ENCODE measurements around the gene DCTN2. TPM values are rescaled to one million over a fixed set of nuclear protein-coding genes. Genes with fewer than 3 reads are reported as not detected.

The DCTN2 gene
- total and polyA plus RNA-seq, 7 donors, result 118 to 204 (median 142) TPM

GRCh38 chr12:57531836-57532235 is 15.2 kb downstream of the DCTN2 start:
- intact Hi-C loops (cut with DNase I), result no loop called here
- TF ChIP-seq POLR2A (IDR thresholded peaks at IDR 0.05) (no peak), EP300 (IDR thresholded peaks at IDR 0.05) (no peak), CTCF (IDR thresholded peaks at IDR 0.05) (no peak), POLR2AphosphoS5 (IDR thresholded peaks at IDR 0.05) (no peak)
- no peaks in the 10 kb centered on the region for H3K27me3 ChIP-seq
- H3K27ac ChIP-seq, result no peak overlapping the region
- no peaks in the 10 kb centered on the region for H3K4me1 ChIP-seq
- DNase-seq, result no peak
- H3K9me3 ChIP-seq, result no peaks in the 10 kb centered on the region
- 86 to 89% methylated on average over 1 of the region's 1 CpG for WGBS, 2 donors
- no peak overlapping the region for H3K4me3 ChIP-seq
- peaks cover 47 to 89% (median 74%) of the 10 kb centered on the region in 4 donors for H3K36me3 ChIP-seq

DNA sequence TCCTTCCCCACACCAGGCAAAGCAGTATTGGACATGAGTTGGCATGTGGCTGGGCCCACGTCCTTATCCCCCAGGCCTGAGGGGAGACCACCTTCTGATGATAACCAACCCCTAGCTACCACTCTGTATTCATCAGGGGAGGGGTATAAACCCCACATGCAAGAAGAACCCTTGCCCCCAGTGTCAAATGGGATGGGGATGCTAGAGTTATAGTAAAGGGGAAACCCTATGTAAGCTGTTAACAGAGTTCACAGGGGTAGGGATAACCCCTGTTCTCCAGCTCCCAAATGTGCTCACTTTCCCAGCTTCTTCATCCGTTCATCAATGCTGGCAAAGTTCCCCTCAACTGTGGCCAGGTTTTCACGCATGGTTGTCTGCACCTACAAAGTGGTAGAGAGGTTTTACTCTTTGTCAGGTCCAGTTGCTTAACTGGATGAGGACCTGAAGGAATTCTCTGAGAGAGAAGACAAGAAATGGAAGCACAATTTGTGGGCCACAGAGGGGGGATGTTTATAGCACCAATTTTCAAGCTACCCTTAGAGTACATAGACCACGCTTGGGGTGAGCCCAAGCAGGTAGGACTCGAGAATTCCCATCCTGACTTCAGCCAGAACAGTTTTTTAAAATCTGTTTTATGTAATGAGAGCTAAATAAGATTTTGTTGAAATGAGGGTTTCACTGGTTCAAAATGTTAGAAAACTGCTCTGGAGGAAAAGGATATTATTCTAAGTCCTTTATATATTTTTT is 16.4 kb downstream of the DCTN2 start:
- 87 to 88% methylated on average over 5 of the region's 5 CpGs for WGBS, 2 donors
- H3K4me3 ChIP-seq, result no peak overlapping the region
- H3K9me3 ChIP-seq, result no peaks in the 10 kb centered on the region
- H3K27me3 ChIP-seq, result no peaks in the 10 kb centered on the region
- no peak for DNase-seq
- H3K27ac ChIP-seq, result no peak overlapping the region
- intact Hi-C loops (cut with DNase I), result no loop called here
- peaks cover 48 to 100% (median 83%) of the 10 kb centered on the region in 4 donors for H3K36me3 ChIP-seq
- TF ChIP-seq CTCF (IDR thresholded peaks at IDR 0.05), result no peak
- TF ChIP-seq EP300 (IDR thresholded peaks at IDR 0.05), result no peak
- no peak for TF ChIP-seq POLR2AphosphoS5 (IDR thresholded peaks at IDR 0.05)
- TF ChIP-seq POLR2A (IDR thresholded peaks at IDR 0.05), result no peak
- H3K4me1 ChIP-seq, result peaks cover 0 to 8% (median 4%) of the 10 kb centered on the region in 4 donors

GRCh38 chr12:57529831-57530230 is 17.2 kb downstream of the DCTN2 start:
- WGBS, 2 donors, result 81 to 83% methylated on average over 6 of the region's 6 CpGs
- intact Hi-C loops (cut with DNase I), result no loop called here
- TF ChIP-seq CTCF (IDR thresholded peaks at IDR 0.05), result no peak

DNA sequence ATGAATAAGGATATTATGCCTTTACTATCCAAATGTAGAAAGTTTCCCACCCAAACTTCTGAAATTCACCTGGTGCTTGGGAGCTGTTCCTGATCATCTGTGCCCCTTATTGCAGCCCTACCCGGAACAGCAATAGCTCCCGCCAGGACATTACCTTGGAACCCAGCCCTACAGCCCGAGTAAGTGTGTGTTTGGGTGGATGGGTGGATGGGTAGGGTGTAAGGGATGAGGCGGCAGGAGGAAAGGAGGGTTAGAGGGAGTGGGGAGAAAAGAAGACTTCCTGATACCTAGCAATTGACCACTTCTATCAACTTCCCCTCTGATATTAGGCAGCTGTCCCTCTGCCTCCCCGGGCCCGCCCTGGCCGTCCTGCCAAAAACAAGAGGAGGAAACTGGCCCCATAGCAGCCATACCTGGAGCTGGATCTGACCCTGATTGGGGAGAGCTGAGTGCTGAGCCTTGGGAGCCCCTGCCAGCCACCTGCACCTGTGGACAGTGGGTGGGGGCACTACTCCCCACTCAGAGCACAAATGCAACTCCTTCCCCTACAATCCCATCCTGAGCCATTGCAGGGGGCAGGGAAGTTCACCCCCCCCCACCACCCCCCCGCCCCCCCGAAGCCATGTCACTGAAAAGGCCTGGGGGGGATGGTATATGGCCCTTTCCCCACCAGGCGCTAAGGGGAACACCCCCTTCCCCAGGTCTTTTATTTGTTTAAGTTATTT is 18.0 kb downstream of the DCTN2 start:
- DNase-seq, result no peak
- Histone ChIP-seq H3K9me3 (no peaks in the 10 kb centered on the region), H3K27ac (peak overlapping the region in 1 of 4 donors; percentile 23), H3K27me3 (no peaks in the 10 kb centered on the region), H3K36me3 (peaks cover 53 to 100% (median 82%) of the 10 kb centered on the region in 4 donors), H3K4me1 (peaks cover 0 to 24% (median 19%) of the 10 kb centered on the region in 4 donors), H3K4me3 (no peak overlapping the region)
- intact Hi-C loops (cut with DNase I), result no loop called here
- TF ChIP-seq POLR2A (IDR thresholded peaks at IDR 0.05) (no peak), CTCF (IDR thresholded peaks at IDR 0.05) (no peak), POLR2AphosphoS5 (IDR thresholded peaks at IDR 0.05) (no peak), EP300 (IDR thresholded peaks at IDR 0.05) (no peak)
- 72 to 86% methylated on average over 10 of the region's 10 CpGs for WGBS, 2 donors

More at GRCh38 chr12:57529831-57530230, 17.2 kb downstream of the DCTN2 start:
- H3K4me3 ChIP-seq, result no peak overlapping the region
- H3K36me3 ChIP-seq, result peaks cover 54 to 100% (median 85%) of the 10 kb centered on the region in 4 donors
- H3K9me3 ChIP-seq, result no peaks in the 10 kb centered on the region
- DNase-seq, result no peak
- no peaks in the 10 kb centered on the region for H3K27me3 ChIP-seq
- H3K27ac ChIP-seq, result peak overlapping the region in 1 of 4 donors; percentile 5
- peaks cover 0 to 15% (median 11%) of the 10 kb centered on the region in 4 donors for H3K4me1 ChIP-seq
